B cell (primary cell): Measurements from ENCODE around the gene OR7G1. TPM values are rescaled to one million over a fixed set of nuclear protein-coding genes. Genes with fewer than 3 reads are reported as not detected.

Experiments used
- ATAC-seq: fragments of 200-7000 bp; cut with Tn5 transposase; one replicate; pipeline ENCODE4 v1.10.0; 2021; ENCODE audit warnings: low read depth, mild to moderate bottlenecking, moderate number of reproducible peaks, moderate library complexity
- CTCF ChIA-PET: fragments of 350-600 bp; sonication (Branson Sonifier 250); formaldehyde crosslinking; loops from one replicate; lab custom pipeline; 2021; ENCODE audit warnings: antibody characterized with exemption, inconsistent platforms; lab: Charles Lee
- POLR2A ChIA-PET: fragments of 350-600 bp; sonication (Branson Sonifier 250); formaldehyde crosslinking; loops from one replicate; lab custom pipeline; 2021; ENCODE audit warnings: antibody characterized with exemption; lab: Charles Lee
- DNase-seq: peaks from one replicate; pipeline ENCODE4 v3.0.0; 2013
- H2AFZ ChIP-seq: 2 replicates; pipeline ENCODE4 v1.6.1; 2012; ENCODE audit warnings: mild to moderate bottlenecking, low read depth, low read length; ENCODE audit not compliant: insufficient read depth, poor library complexity, severe bottlenecking
- H3K27ac ChIP-seq, 2 donors: 1 replicate in 1 of 2; 2 replicates in 1 of 2; pipeline ENCODE4 v1.5.1; 2012 to 2013; ENCODE audit warnings: low read length in 2 of 2, mild to moderate bottlenecking in 2 of 2, moderate library complexity in 1 of 2
- H3K27me3 ChIP-seq, 4 experiments: fragments of 200-600 bp in 1 of 4; sonication (generic) in 1 of 4; replicated peaks in 1 of 4; 1 replicate in 2 of 4; 2 replicates in 2 of 4; pipeline versions ENCODE4 v1.6.1 to v1.7.0; 2013 to 2016; ENCODE audit warnings: low read length in 3 of 4, mild to moderate bottlenecking in 2 of 4, mixed read lengths in 1 of 4, moderate library complexity in 1 of 4; ENCODE audit not compliant: insufficient read depth in 4 of 4, control insufficient read depth in 3 of 4; ENCODE audit errors: control extremely low read depth in 1 of 4
- H3K36me3 ChIP-seq, 2 experiments: replicated peaks in 1 of 2; 1 replicate in 1 of 2; 2 replicates in 1 of 2; pipeline versions ENCODE4 v1.6.1 to v1.7.1; 2013; ENCODE audit warnings: low read length in 1 of 2; ENCODE audit not compliant: insufficient read depth in 2 of 2, control insufficient read depth in 1 of 2; ENCODE audit errors: control extremely low read depth in 1 of 2, extremely low read depth in 1 of 2
- H3K4me1 ChIP-seq, 2 donors: fragments of 200-600 bp in 1 of 2; sonication (generic) in 1 of 2; 1 replicate in 1 of 2; 2 replicates in 1 of 2; pipeline versions ENCODE4 v1.5.1 to v1.6.1; 2013 to 2017; ENCODE audit warnings: low read length in 2 of 2; ENCODE audit not compliant: control insufficient read depth in 2 of 2, insufficient read depth in 2 of 2
- H3K4me2 ChIP-seq: replicated peaks from 2 replicates; pipeline ENCODE3; 2012; ENCODE audit warnings: mild to moderate bottlenecking, low read depth, low read length; ENCODE audit not compliant: poor library complexity, severe bottlenecking
- H3K4me3 ChIP-seq, 5 experiments: fragments of 200-600 bp in 1 of 5; sonication (generic) in 1 of 5; 1 replicate in 3 of 5; 2 replicates in 2 of 5; pipeline versions ENCODE4 v1.5.1 to v1.7.0; 2011 to 2016; ENCODE audit warnings: low read length in 4 of 5, mild to moderate bottlenecking in 4 of 5, low read depth in 2 of 5, control low read depth in 1 of 5, moderate library complexity in 1 of 5; ENCODE audit not compliant: insufficient read depth in 1 of 5; ENCODE audit errors: control extremely low read depth in 1 of 5, extremely low read depth in 1 of 5
- H3K79me2 ChIP-seq: fragments of 200-600 bp; sonication (generic); one replicate; pipeline ENCODE4 v1.6.0; 2016; ENCODE audit warnings: low read length; ENCODE audit not compliant: control insufficient read depth, insufficient read depth
- H3K9ac ChIP-seq: fragments of 200-600 bp; sonication (generic); 2 replicates; pipeline ENCODE4 v1.6.1; 2017; ENCODE audit warnings: mild to moderate bottlenecking, low read length, moderate library complexity
- H3K9me3 ChIP-seq, 3 donors: one replicate each; pipeline versions ENCODE4 v1.6.1 to v1.7.1; 2013; ENCODE audit warnings: low read length in 2 of 3; ENCODE audit not compliant: control insufficient read depth in 2 of 3, insufficient read depth in 1 of 3; ENCODE audit errors: control extremely low read depth in 1 of 3
- H4K20me1 ChIP-seq: 2 replicates; pipeline ENCODE4 v1.6.0; 2012; ENCODE audit warnings: mild to moderate bottlenecking, low read length; ENCODE audit not compliant: insufficient read depth, control insufficient read depth, poor library complexity, severe bottlenecking
- H3K27ac Mint-ChIP-seq: one replicate; pipeline ENCODE4 v1.8.0; 2021; ENCODE audit warnings: mixed read lengths
- H3K27me3 Mint-ChIP-seq: one replicate; pipeline ENCODE4 v1.8.0; 2021; ENCODE audit warnings: mixed read lengths
- H3K4me1 Mint-ChIP-seq: one replicate; pipeline ENCODE4 v1.8.0; 2021; ENCODE audit warnings: mixed read lengths
- H3K4me3 Mint-ChIP-seq: one replicate; pipeline ENCODE4 v1.8.0; 2021; ENCODE audit warnings: mixed read lengths
- H3K9me3 Mint-ChIP-seq: one replicate; pipeline ENCODE4 v1.8.0; 2022; ENCODE audit warnings: mixed read lengths; ENCODE audit not compliant: insufficient read depth
- CTCF ChIP-seq: fragments of 200-600 bp; IDR thresholded peaks from one replicate; pipeline ENCODE4 v1.8.0; 2022; ENCODE audit warnings: antibody characterized with exemption, mild to moderate bottlenecking
- EZH2 ChIP-seq: IDR thresholded peaks from 2 replicates; pipeline ENCODE4 v1.6.1; 2012; ENCODE audit warnings: borderline replicate concordance, low read depth, mild to moderate bottlenecking, moderate library complexity, low read length; ENCODE audit not compliant: insufficient read depth, poor library complexity, severe bottlenecking
- WGBS: methylation state at CpG from one replicate; pipeline ENCODE4 v1.1.5; 2013; ENCODE audit warnings: missing lambda C conversion rate; ENCODE audit not compliant: insufficient coverage; 5-methylcytosine and 5-hydroxymethylcytosine counted together
- intact Hi-C: fragments of 100-400 bp; cut with micrococcal nuclease; formaldehyde crosslinking; loops from one replicate; pipeline ENCODE4 v1.10.0; 2022
- polyA plus RNA-seq: library from polyadenylated mRNA; depleted of rRNA; stranded (reverse); fragments of >200 nt; gene quantifications from 2 replicates; pipeline ENCODE4 v1.2.3, GENCODE V29; 2012
- total RNA-seq, 2 donors: library from RNA; stranded (reverse); fragments of 120-200 nt in 1 of 2; gene quantifications; 1 replicate in 1 of 2; 2 replicates in 1 of 2; pipeline versions ENCODE4 v1.2.3 to v1.2.4, GENCODE V29; 2013 to 2022

Gene OR7G1
- total and polyA plus RNA-seq, 2 donors (not counting 1 experiment from before 2014, with no cell fraction given) = not detected

- ATAC-seq (no peak), DNase-seq (no peak)
- peaks cover 2 to 32% (median 19%) of the 10 kb centered on the region in 3 donors for H3K9me3 ChIP-seq
- ChIA-PET POLR2A (no interaction called here), CTCF (no interaction called here)
- Mint-ChIP-seq H3K4me3 (no peak overlapping the region), H3K9me3 (peaks cover 6% of the 10 kb centered on the region), H3K27ac (no peak overlapping the region), H3K4me1 (peaks cover 52% of the 10 kb centered on the region), H3K27me3 (no peaks in the 10 kb centered on the region)
- intact Hi-C loops = no loop called here
- TF ChIP-seq CTCF (no peak), EZH2 (no peak)
- H3K27ac ChIP-seq = no peak overlapping the region
- peaks cover 73% of the 10 kb centered on the region for H4K20me1 ChIP-seq
- H3K4me2 ChIP-seq = no peak overlapping the region
- H3K4me3 ChIP-seq = no peak overlapping the region
- no peaks in the 10 kb centered on the region for H3K27me3 ChIP-seq
- no peak overlapping the region for H3K9ac ChIP-seq
- peaks cover 99% of the 10 kb centered on the region for H3K79me2 ChIP-seq
- H3K36me3 ChIP-seq = peaks cover 0 to 45% of the 10 kb centered on the region in 2 experiments
- H2AFZ ChIP-seq = no peak overlapping the region
- H3K4me1 ChIP-seq = peaks cover 3 to 6% of the 10 kb centered on the region in 2 donors
- 100% methylated on average over 2 of the region's 4 CpGs for WGBS
Measured at GRCh38 chr19:9149997-9150396, 34.4 kb upstream of the OR7G1 start.

GRCh38 chr19:9148697-9149096, 33.1 kb upstream of the OR7G1 start:
- Mint-ChIP-seq H3K4me1 (peaks cover 44% of the 10 kb centered on the region), H3K4me3 (no peak overlapping the region), H3K27ac (no peak overlapping the region), H3K27me3 (no peaks in the 10 kb centered on the region), H3K9me3 (peaks cover 9% of the 10 kb centered on the region)
- POLR2A ChIA-PET = no interaction called here
- intact Hi-C loops = no loop called here
- Histone ChIP-seq H3K4me3 (no peak overlapping the region), H3K9me3 (peaks cover 6 to 39% (median 26%) of the 10 kb centered on the region in 3 donors), H3K79me2 (peaks cover 100% of the 10 kb centered on the region), H3K9ac (no peak overlapping the region), H3K36me3 (peaks cover 0 to 46% of the 10 kb centered on the region in 2 experiments), H3K27me3 (no peaks in the 10 kb centered on the region), H3K4me2 (no peak overlapping the region), H4K20me1 (peaks cover 73% of the 10 kb centered on the region), H3K4me1 (peaks cover 0 to 6% of the 10 kb centered on the region in 2 donors), H3K27ac (no peak overlapping the region), H2AFZ (no peak overlapping the region)
- TF ChIP-seq EZH2 = no peak
- no peak for TF ChIP-seq CTCF
- WGBS = 90% methylated on average over 2 of the region's 3 CpGs
- CTCF ChIA-PET = no interaction called here
- DNase-seq (no peak), ATAC-seq (no peak)
